Endothelial cell of umbilical vein (primary cell): ENCODE results near the gene C5AR2. TPM values are rescaled to one million over a fixed set of nuclear protein-coding genes. Genes with fewer than 3 reads are reported as not detected.

Source experiments
- BruUV-seq: library from RNA; stranded (reverse); fragments of 400-500 nt; replicated peaks from 2 replicates; lab custom pipeline; 2021; lab: Mats Ljungman, UMichigan
- CTCF ChIA-PET: fragments of 300-600, 350-600 bp; sonication (Branson Sonifier 250); formaldehyde crosslinking; loops from one replicate; lab custom pipeline; 2021; ENCODE audit warnings: antibody characterized with exemption, inconsistent platforms; lab: Charles Lee
- POLR2A ChIA-PET: fragments of 300-600, 350-600 bp; sonication (Branson Sonifier 250); formaldehyde crosslinking; loops from one replicate; lab custom pipeline; 2021; ENCODE audit warnings: antibody characterized with exemption, inconsistent platforms; lab: Charles Lee
- DNase-seq: peaks from one replicate; pipeline ENCODE4 v3.0.0-alpha.2; 2011; ENCODE audit warnings: low read depth, low spot score
- FAIRE-seq: peaks from 2 replicates; lab custom pipeline; 2011; peaks lifted over from hg19 to GRCh38; lab: Jason Lieb, UNC
- H2AFZ ChIP-seq: 2 replicates; pipeline ENCODE4 v1.6.0; 2012; ENCODE audit warnings: low read depth, low read length, control low read depth, inconsistent platforms
- H3K27ac ChIP-seq: 2 replicates; pipeline ENCODE4 v1.5.1; 2011; ENCODE audit warnings: low read depth, mild to moderate bottlenecking, control low read depth, low read length, moderate library complexity; ENCODE audit not compliant: insufficient read depth
- H3K27me3 ChIP-seq, 2 experiments: 2 replicates each; pipeline versions ENCODE4 v1.6.0 to v1.6.1; 2011; ENCODE audit warnings: low read length in 2 of 2, mixed read lengths in 1 of 2; ENCODE audit not compliant: control insufficient read depth in 2 of 2, insufficient read depth in 2 of 2
- H3K36me3 ChIP-seq, 2 experiments: 2 replicates in 1 of 2; 3 replicates in 1 of 2; pipeline ENCODE4 v1.5.1; 2011; ENCODE audit warnings: low read length in 2 of 2, mild to moderate bottlenecking in 1 of 2, moderate library complexity in 1 of 2; ENCODE audit not compliant: control insufficient read depth in 2 of 2, insufficient read depth in 2 of 2; ENCODE audit errors: extremely low read depth in 1 of 2
- H3K4me1 ChIP-seq: 3 replicates; pipeline ENCODE4 v1.5.1; 2011; ENCODE audit warnings: mild to moderate bottlenecking, low read length; ENCODE audit not compliant: control insufficient read depth, insufficient read depth; ENCODE audit errors: extremely low read depth
- H3K4me2 ChIP-seq: 2 replicates; pipeline ENCODE4 v1.6.1; 2011; ENCODE audit warnings: low read length, control low read depth, mixed read lengths; ENCODE audit not compliant: insufficient read depth
- H3K4me3 ChIP-seq, 3 experiments: fragments of 200-600 bp in 1 of 3; sonication (generic), shearing (Covaris generic) in 1 of 3; replicated peaks in 1 of 3; 2 replicates each; pipeline ENCODE4 v1.5.1; 2011 to 2016; ENCODE audit warnings: control low read depth in 3 of 3, low read length in 3 of 3, mild to moderate bottlenecking in 2 of 3, inconsistent platforms in 1 of 3, low read depth in 1 of 3, moderate library complexity in 1 of 3; ENCODE audit not compliant: insufficient read depth in 1 of 3
- H3K79me2 ChIP-seq: 2 replicates; pipeline ENCODE4 v1.6.0; 2012; ENCODE audit warnings: low read length, inconsistent platforms; ENCODE audit not compliant: control insufficient read depth, insufficient read depth
- H3K9ac ChIP-seq: replicated peaks from 2 replicates; pipeline ENCODE3; 2011; ENCODE audit warnings: low read length, control low read depth; ENCODE audit not compliant: insufficient read depth; ENCODE audit errors: extremely low read depth
- H3K9me1 ChIP-seq: replicated peaks from 3 replicates; pipeline ENCODE4 v1.6.0; 2011; ENCODE audit warnings: mild to moderate bottlenecking, low read length; ENCODE audit not compliant: control insufficient read depth, insufficient read depth; ENCODE audit errors: extremely low read depth
- H3K9me3 ChIP-seq: replicated peaks from 2 replicates; pipeline ENCODE4 v1.5.1; 2012; ENCODE audit warnings: low read length, inconsistent platforms; ENCODE audit not compliant: control insufficient read depth, insufficient read depth
- H4K20me1 ChIP-seq: replicated peaks from 2 replicates; pipeline ENCODE3; 2011; ENCODE audit warnings: mild to moderate bottlenecking, low read length; ENCODE audit not compliant: control insufficient read depth, insufficient read depth; ENCODE audit errors: extremely low read depth
- CTCF ChIP-seq, 2 donors: IDR thresholded peaks; 1 replicate in 1 of 2; 2 replicates in 1 of 2; pipeline ENCODE4 v1.5.1; 2011; ENCODE audit warnings: low read length in 2 of 2, mild to moderate bottlenecking in 2 of 2, moderate library complexity in 2 of 2, control low read depth in 1 of 2, inconsistent platforms in 1 of 2, low read depth in 1 of 2; ENCODE audit not compliant: insufficient read depth in 1 of 2; ENCODE audit errors: extremely low read depth in 1 of 2
- EZH2 ChIP-seq: IDR thresholded peaks from 2 replicates; pipeline ENCODE4 v1.6.1; 2012; ENCODE audit warnings: borderline replicate concordance, low read depth, mild to moderate bottlenecking, moderate library complexity, low read length, inconsistent platforms; ENCODE audit not compliant: severe bottlenecking
- FOS ChIP-seq: IDR thresholded peaks from 2 replicates; pipeline ENCODE4 v1.6.1; 2011; ENCODE audit warnings: mild to moderate bottlenecking, low read length, moderate library complexity, borderline replicate concordance; ENCODE audit not compliant: insufficient read depth
- GATA2 ChIP-seq: IDR thresholded peaks from 2 replicates; pipeline ENCODE4 v1.7.0; 2011; ENCODE audit warnings: low read depth, mild to moderate bottlenecking, moderate library complexity, mixed read lengths, low read length; ENCODE audit not compliant: insufficient read length, insufficient read depth
- JUN ChIP-seq: IDR thresholded peaks from 2 replicates; pipeline ENCODE4 v1.6.1; 2011; ENCODE audit warnings: borderline replicate concordance, low read depth; ENCODE audit not compliant: insufficient read length, insufficient read depth
- MAX ChIP-seq: IDR thresholded peaks from 2 replicates; pipeline ENCODE4 v1.6.1; 2011; ENCODE audit not compliant: insufficient read depth, insufficient read length
- MYC ChIP-seq: IDR thresholded peaks from one replicate; pipeline ENCODE4 v1.6.1; 2011; ENCODE audit warnings: mild to moderate bottlenecking, low read depth, low read length
- POLR2A ChIP-seq: IDR thresholded peaks from 2 replicates; pipeline ENCODE4 v1.6.1; 2012; ENCODE audit warnings: low read depth, mild to moderate bottlenecking, control low read depth, low read length
- POLR2AphosphoS5 ChIP-seq: IDR thresholded peaks from 2 replicates; pipeline ENCODE4 v1.6.1; 2012; ENCODE audit warnings: low read depth, mild to moderate bottlenecking, control low read depth, low read length, moderate library complexity; ENCODE audit not compliant: insufficient read depth
- dilution Hi-C: fragments of 300-500 bp; cut with MboI; formaldehyde crosslinking; loops from one replicate; pipeline ENCODE4 v1.15.0; 2019; ENCODE audit warnings: low sequenced_read_pairs; ENCODE audit not compliant: extremely low pct_ligation_motif_present
- intact Hi-C: fragments of 100-400 bp; cut with micrococcal nuclease; formaldehyde crosslinking; loops from one replicate; pipeline ENCODE4 v1.10.0; 2022
- polyA plus RNA-seq, 4 experiments: library from polyadenylated mRNA; depleted of rRNA in 3 of 4; stranded (reverse) in 3 of 4; unstranded in 1 of 4; fragments of >200 nt; gene quantifications; 2 replicates each; pipeline versions ENCODE4 v1.2.1 to v1.2.3, GENCODE V29; 2011 to 2012; ENCODE audit warnings: missing spikeins in 1 of 4
- total RNA-seq: library from RNA; stranded (reverse); gene quantifications from 2 replicates; pipeline ENCODE4 v1.2.3, GENCODE V29; 2021

The C5AR2 gene
- total and polyA plus RNA-seq, 2 donors (not counting 3 experiments of a cell fraction or from before 2014, with no cell fraction given): not detected

GRCh38 chr19:47376589-47377144 lies 44.7 kb downstream of the C5AR2 start:
- H3K36me3 ChIP-seq: peaks cover 6 to 80% of the 10 kb centered on the region in 2 experiments
- TF ChIP-seq JUN: no peak
- no peak for TF ChIP-seq POLR2AphosphoS5
- TF ChIP-seq FOS: no peak
- TF ChIP-seq MAX: no peak
- no peak for TF ChIP-seq POLR2A
- TF ChIP-seq GATA2: no peak
- TF ChIP-seq CTCF (IDR thresholded peaks at IDR 0.05; ENCODE audit: extremely low read depth in 1 of 2, insufficient read depth in 1 of 2, low read depth in 1 of 2, low read length in 2 of 2): no peak
- TF ChIP-seq EZH2: no peak
- TF ChIP-seq MYC: no peak
- intact Hi-C loops (no loop called here), dilution Hi-C loops (no loop called here)
- H3K27me3 ChIP-seq: no peaks in the 10 kb centered on the region
- no peaks in the 10 kb centered on the region for H3K9me1 ChIP-seq
- no peak for FAIRE-seq
- no peaks in the 10 kb centered on the region for H3K9me3 ChIP-seq
- POLR2A ChIA-PET: no interaction called here
- no peak for DNase-seq
- H3K79me2 ChIP-seq: no peaks in the 10 kb centered on the region
- no peak overlapping the region for H3K4me2 ChIP-seq
- no TSS peak for BruUV-seq
- H3K4me3 ChIP-seq: no peak overlapping the region
- H3K9ac ChIP-seq: no peak overlapping the region
- no peaks in the 10 kb centered on the region for H3K4me1 ChIP-seq
- no peaks in the 10 kb centered on the region for H4K20me1 ChIP-seq
- CTCF ChIA-PET: no interaction called here
- H3K27ac ChIP-seq: no peak overlapping the region
- H2AFZ ChIP-seq: no peak overlapping the region
